Measurements from ENCODE around the gene RBBP5.

GRCh38 chr1:205077934-205078311, 43.9 kb downstream of the RBBP5 start:
- TF ChIP-seq, protein P1, sequence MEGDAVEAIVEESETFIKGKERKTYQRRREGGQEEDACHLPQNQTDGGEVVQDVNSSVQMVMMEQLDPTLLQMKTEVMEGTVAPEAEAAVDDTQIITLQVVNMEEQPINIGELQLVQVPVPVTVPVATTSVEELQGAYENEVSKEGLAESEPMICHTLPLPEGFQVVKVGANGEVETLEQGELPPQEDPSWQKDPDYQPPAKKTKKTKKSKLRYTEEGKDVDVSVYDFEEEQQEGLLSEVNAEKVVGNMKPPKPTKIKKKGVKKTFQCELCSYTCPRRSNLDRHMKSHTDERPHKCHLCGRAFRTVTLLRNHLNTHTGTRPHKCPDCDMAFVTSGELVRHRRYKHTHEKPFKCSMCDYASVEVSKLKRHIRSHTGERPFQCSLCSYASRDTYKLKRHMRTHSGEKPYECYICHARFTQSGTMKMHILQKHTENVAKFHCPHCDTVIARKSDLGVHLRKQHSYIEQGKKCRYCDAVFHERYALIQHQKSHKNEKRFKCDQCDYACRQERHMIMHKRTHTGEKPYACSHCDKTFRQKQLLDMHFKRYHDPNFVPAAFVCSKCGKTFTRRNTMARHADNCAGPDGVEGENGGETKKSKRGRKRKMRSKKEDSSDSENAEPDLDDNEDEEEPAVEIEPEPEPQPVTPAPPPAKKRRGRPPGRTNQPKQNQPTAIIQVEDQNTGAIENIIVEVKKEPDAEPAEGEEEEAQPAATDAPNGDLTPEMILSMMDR (IDR thresholded peaks at IDR 0.05 in 2 of 3, conservative IDR thresholded peaks at IDR 0.05 in 1 of 3; ENCODE audit: borderline replicate concordance in 1 of 3, insufficient read depth in 1 of 3, low read depth in 2 of 3, low read length in 2 of 3) = no peak
- TF ChIP-seq POLR2A (IDR thresholded peaks at IDR 0.05; ENCODE audit: borderline replicate concordance, extremely low read depth, insufficient read depth, insufficient read length) = no peak
- TF ChIP-seq, protein P2, sequence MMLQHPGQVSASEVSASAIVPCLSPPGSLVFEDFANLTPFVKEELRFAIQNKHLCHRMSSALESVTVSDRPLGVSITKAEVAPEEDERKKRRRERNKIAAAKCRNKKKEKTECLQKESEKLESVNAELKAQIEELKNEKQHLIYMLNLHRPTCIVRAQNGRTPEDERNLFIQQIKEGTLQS (IDR thresholded peaks at IDR 0.05) = no peak
- TF ChIP-seq EZH2 (IDR thresholded peaks at IDR 0.05) = no peak
- no peak for TF ChIP-seq JUND (IDR thresholded peaks at IDR 0.05)
- no peak for TF ChIP-seq ZFX (IDR thresholded peaks at IDR 0.05)
- TF ChIP-seq ZBTB33 (IDR thresholded peaks at IDR 0.05; ENCODE audit: extremely low read depth, insufficient replicate concordance, low read length) = no peak
- no peak for TF ChIP-seq POLR2AphosphoS5 (IDR thresholded peaks at IDR 0.05; ENCODE audit: low read depth, low read length)
- TF ChIP-seq CEBPB (IDR thresholded peaks at IDR 0.05; ENCODE audit: low read depth) = no peak
- no peak for TF ChIP-seq EZH2phosphoT487 (IDR thresholded peaks at IDR 0.05; ENCODE audit: borderline replicate concordance)

Measured in HCT116 (cell line).